ENCODE measurements around the gene GPR107. TPM values are rescaled to one million over a fixed set of nuclear protein-coding genes. Genes with fewer than 3 reads are reported as not detected.

GPR107 gene
- total and polyA plus RNA-seq, 2 experiments from 2014 or later, result 8.0 to 18.9 TPM

DNA sequence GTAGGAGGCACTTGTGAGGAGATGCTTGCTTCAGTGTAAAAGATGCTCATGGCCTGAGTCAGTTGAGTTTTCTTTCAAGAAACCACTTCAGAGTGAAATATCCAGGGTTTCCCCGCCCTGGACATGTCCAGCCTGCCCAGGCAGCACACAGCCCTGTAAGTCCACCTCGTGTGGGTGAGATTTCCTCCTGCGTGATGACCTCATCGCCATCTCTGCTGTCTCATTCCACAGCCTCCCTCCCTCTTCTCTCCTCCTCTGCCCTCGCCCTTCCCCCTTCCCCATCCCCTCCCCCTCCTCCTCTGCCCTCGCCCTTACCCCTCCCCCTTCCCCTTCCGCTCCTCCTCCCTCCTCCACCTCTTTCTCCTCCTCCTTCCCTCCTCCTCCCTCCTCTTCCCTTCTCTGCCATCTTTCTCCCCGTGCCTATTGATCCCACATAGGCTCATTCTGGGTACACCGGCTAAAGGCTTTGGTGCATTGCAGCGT lies 84.5 kb downstream of the GPR107 start:
- no peak for TF ChIP-seq EZH2phosphoT487 (IDR thresholded peaks at IDR 0.05; ENCODE audit: insufficient read depth, low read depth)
- no peak for TF ChIP-seq EZH2 (IDR thresholded peaks at IDR 0.05; ENCODE audit: insufficient read depth, poor library complexity, severe bottlenecking)
- no peak overlapping the region for H2AFZ ChIP-seq
- peaks cover 24% of the 10 kb centered on the region for H3K4me1 ChIP-seq (ENCODE audit: insufficient read depth)
- H3K27me3 ChIP-seq (replicated peaks; ENCODE audit: insufficient read depth), result no peaks in the 10 kb centered on the region
- no peaks in the 10 kb centered on the region for H4K20me1 ChIP-seq (ENCODE audit: insufficient read depth)
- no peaks in the 10 kb centered on the region for H3K36me3 ChIP-seq (ENCODE audit: low read depth)
- no peaks in the 10 kb centered on the region for H3K9me2 ChIP-seq (ENCODE audit: insufficient read depth)
- H3K79me2 ChIP-seq (ENCODE audit: insufficient read depth), result no peaks in the 10 kb centered on the region
- H3K9me3 ChIP-seq (ENCODE audit: low read depth), result no peaks in the 10 kb centered on the region
- H3F3A ChIP-seq (ENCODE audit: insufficient read depth), result peaks cover 50% of the 10 kb centered on the region
- peak overlapping the region; percentile 26; the same call in 1 of the 2 replicates for H3K4me3 ChIP-seq
- DNase-seq, result peak; percentile 97
- peak overlapping the region; percentile 75 for H3K4me2 ChIP-seq (ENCODE audit: unreplicated experiment)
- WGBS, 2 experiments (ENCODE audit: low coverage in 1 of 2, low lambda C conversion rate in 2 of 2, missing lambda C conversion rate in 2 of 2), result 3 to 27% methylated on average over 7 to 10 of the region's 10 CpGs
- H3K27ac ChIP-seq, result peak overlapping the region; percentile 82
- in situ Hi-C loops (cut with MboI), result no loop called here
- H3K9ac ChIP-seq, result peak overlapping the region; percentile 35

DNA sequence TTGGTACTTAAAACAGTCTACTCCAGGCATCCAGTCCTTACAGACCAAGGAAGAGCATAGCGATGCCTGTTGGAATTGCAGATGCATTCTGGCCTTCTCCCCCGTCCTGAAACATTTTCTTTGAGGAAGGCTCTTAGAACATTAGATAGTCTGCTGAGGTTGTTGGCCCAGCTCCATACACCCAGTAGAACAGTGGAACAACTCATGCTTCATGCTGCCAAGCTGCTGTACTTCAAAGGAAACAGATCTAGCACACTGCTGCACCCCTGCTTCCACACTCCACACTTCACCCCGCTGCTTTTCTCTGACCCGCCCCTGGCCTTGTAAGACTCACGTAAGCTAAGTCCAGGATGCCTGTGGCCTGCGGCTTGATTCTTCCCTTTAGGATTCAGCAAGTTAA lies 85.1 kb downstream of the GPR107 start:
- H3K4me3 ChIP-seq, result peak overlapping the region; percentile 26; the same call in 1 of the 2 replicates
- peaks cover 50% of the 10 kb centered on the region for H3F3A ChIP-seq (ENCODE audit: insufficient read depth)
- H3K9me3 ChIP-seq (ENCODE audit: low read depth), result no peaks in the 10 kb centered on the region
- peak overlapping the region; percentile 82 for H3K27ac ChIP-seq
- H3K36me3 ChIP-seq (ENCODE audit: low read depth), result no peaks in the 10 kb centered on the region
- peaks cover 26% of the 10 kb centered on the region for H3K4me1 ChIP-seq (ENCODE audit: insufficient read depth)
- DNase-seq, result peak; percentile 97
- H3K9ac ChIP-seq, result peak overlapping the region; percentile 18
- TF ChIP-seq EZH2 (IDR thresholded peaks at IDR 0.05; ENCODE audit: insufficient read depth, poor library complexity, severe bottlenecking) (no peak), EZH2phosphoT487 (IDR thresholded peaks at IDR 0.05; ENCODE audit: insufficient read depth, low read depth) (no peak)
- no peaks in the 10 kb centered on the region for H3K27me3 ChIP-seq (replicated peaks; ENCODE audit: insufficient read depth)
- 4% methylated on average over 6 of the region's 6 CpGs for WGBS, 2 experiments (ENCODE audit: low coverage in 1 of 2, low lambda C conversion rate in 2 of 2, missing lambda C conversion rate in 2 of 2)
- H4K20me1 ChIP-seq (ENCODE audit: insufficient read depth), result no peaks in the 10 kb centered on the region
- peak overlapping the region; percentile 49 for H3K4me2 ChIP-seq (ENCODE audit: unreplicated experiment)
- H3K9me2 ChIP-seq (ENCODE audit: insufficient read depth), result no peaks in the 10 kb centered on the region
- no peaks in the 10 kb centered on the region for H3K79me2 ChIP-seq (ENCODE audit: insufficient read depth)
- H2AFZ ChIP-seq, result no peak overlapping the region
- in situ Hi-C loops (cut with MboI), result no loop called here

DNA sequence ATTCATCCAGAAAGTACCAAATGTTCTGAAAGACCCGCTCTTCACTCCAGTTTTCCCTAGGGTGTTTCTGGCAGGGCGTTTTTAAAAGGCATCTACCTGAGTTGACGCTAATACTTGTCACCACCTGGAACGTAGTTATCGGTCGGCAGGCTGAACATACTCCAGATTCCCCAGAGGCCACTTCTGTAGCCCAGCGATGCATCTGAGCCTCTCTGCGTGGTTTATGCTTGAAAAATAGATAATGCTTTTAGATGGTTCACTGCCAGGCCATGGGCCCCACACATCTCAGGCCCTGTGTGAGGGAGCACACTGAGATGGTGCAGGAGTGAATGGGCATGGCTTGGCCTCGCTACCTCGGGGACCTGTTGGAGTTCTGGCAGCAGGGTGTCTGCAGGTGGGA lies 85.5 kb downstream of the GPR107 start:
- peaks cover 50% of the 10 kb centered on the region for H3F3A ChIP-seq (ENCODE audit: insufficient read depth)
- no peaks in the 10 kb centered on the region for H3K9me3 ChIP-seq (ENCODE audit: low read depth)
- no peaks in the 10 kb centered on the region for H4K20me1 ChIP-seq (ENCODE audit: insufficient read depth)
- no peaks in the 10 kb centered on the region for H3K9me2 ChIP-seq (ENCODE audit: insufficient read depth)
- H3K36me3 ChIP-seq (ENCODE audit: low read depth), result no peaks in the 10 kb centered on the region
- H3K9ac ChIP-seq, result peak overlapping the region; percentile 17; the same call in 1 of the 2 replicates
- no peaks in the 10 kb centered on the region for H3K79me2 ChIP-seq (ENCODE audit: insufficient read depth)
- in situ Hi-C loops (cut with MboI), result no loop called here
- no peak for TF ChIP-seq EZH2 (IDR thresholded peaks at IDR 0.05; ENCODE audit: insufficient read depth, poor library complexity, severe bottlenecking)
- no peak for TF ChIP-seq EZH2phosphoT487 (IDR thresholded peaks at IDR 0.05; ENCODE audit: insufficient read depth, low read depth)
- no peak for DNase-seq
- 83 to 86% methylated on average over 10 of the region's 10 CpGs for WGBS, 2 experiments (ENCODE audit: low coverage in 1 of 2, low lambda C conversion rate in 2 of 2, missing lambda C conversion rate in 2 of 2)
- peak overlapping the region; percentile 82 for H3K27ac ChIP-seq
- H3K27me3 ChIP-seq (replicated peaks; ENCODE audit: insufficient read depth), result no peaks in the 10 kb centered on the region
- H2AFZ ChIP-seq, result no peak overlapping the region
- H3K4me1 ChIP-seq (ENCODE audit: insufficient read depth), result peaks cover 29% of the 10 kb centered on the region
- H3K4me3 ChIP-seq, result no peak overlapping the region
- H3K4me2 ChIP-seq (ENCODE audit: unreplicated experiment), result peak overlapping the region; percentile 49

DNA sequence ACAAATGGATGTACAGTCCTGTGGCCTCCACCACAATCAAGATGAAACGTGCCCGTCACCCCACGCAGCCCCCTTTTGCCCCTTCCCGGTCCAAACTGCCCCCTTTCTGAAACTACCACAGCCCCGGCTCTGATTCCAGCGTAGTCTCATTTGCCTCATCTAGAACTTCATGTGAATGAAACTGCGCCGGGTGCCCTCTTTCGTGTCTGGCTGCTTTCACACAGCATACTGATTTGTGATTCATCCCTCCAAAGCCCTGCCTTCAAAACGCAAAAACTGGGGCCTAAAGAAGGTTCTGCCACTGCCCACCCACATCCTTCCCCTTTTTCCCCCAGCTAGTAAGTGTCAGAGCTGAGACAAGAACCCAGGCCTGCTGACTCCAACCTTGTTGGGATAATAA lies 87.0 kb downstream of the GPR107 start:
- 98 to 99% methylated on average over 10 of the region's 10 CpGs for WGBS, 2 experiments (ENCODE audit: low coverage in 1 of 2, low lambda C conversion rate in 2 of 2, missing lambda C conversion rate in 2 of 2)

More for the DNA sequence above, 87.0 kb downstream of the GPR107 start:
- Histone ChIP-seq H3K9me3 (ENCODE audit: low read depth) (no peaks in the 10 kb centered on the region), H3K9ac (no peak overlapping the region), H4K20me1 (ENCODE audit: insufficient read depth) (no peaks in the 10 kb centered on the region), H3K9me2 (ENCODE audit: insufficient read depth) (no peaks in the 10 kb centered on the region), H3K27me3 (replicated peaks; ENCODE audit: insufficient read depth) (no peaks in the 10 kb centered on the region), H3K36me3 (ENCODE audit: low read depth) (no peaks in the 10 kb centered on the region), H3K4me2 (ENCODE audit: unreplicated experiment) (no peak overlapping the region), H3K27ac (no peak overlapping the region), H3F3A (ENCODE audit: insufficient read depth) (peaks cover 57% of the 10 kb centered on the region), H3K79me2 (ENCODE audit: insufficient read depth) (no peaks in the 10 kb centered on the region), H3K4me3 (no peak overlapping the region), H3K4me1 (ENCODE audit: insufficient read depth) (peaks cover 29% of the 10 kb centered on the region), H2AFZ (no peak overlapping the region)
- in situ Hi-C loops (cut with MboI), result no loop called here
- TF ChIP-seq EZH2 (IDR thresholded peaks at IDR 0.05; ENCODE audit: insufficient read depth, poor library complexity, severe bottlenecking), result no peak
- no peak for TF ChIP-seq EZH2phosphoT487 (IDR thresholded peaks at IDR 0.05; ENCODE audit: insufficient read depth, low read depth)
- no peak for DNase-seq

Data from GM23248 (cell line).